VCaP (cell line): ENCODE data around the gene ZNF646.
A peak's percentile ranks its signal among the peaks of the same experiment; 100 is the strongest.

Experiments used
- H3K27ac ChIP-seq: fragments of 450-650 bp; 2 replicates; pipeline ENCODE4 v1.5.1; 2017
- TF ChIP-seq, protein P1 (sequence below): fragments of 450-650 bp; conservative IDR thresholded peaks from 2 replicates; pipeline ENCODE4 v1.5.1; 2017; ENCODE audit warnings: mild to moderate bottlenecking, moderate library complexity

Gene ZNF646

GRCh38 chr16:31127182-31127581 lies 53.0 kb downstream of the ZNF646 start:
- H3K27ac ChIP-seq = no peak overlapping the region
- TF ChIP-seq, protein P1, sequence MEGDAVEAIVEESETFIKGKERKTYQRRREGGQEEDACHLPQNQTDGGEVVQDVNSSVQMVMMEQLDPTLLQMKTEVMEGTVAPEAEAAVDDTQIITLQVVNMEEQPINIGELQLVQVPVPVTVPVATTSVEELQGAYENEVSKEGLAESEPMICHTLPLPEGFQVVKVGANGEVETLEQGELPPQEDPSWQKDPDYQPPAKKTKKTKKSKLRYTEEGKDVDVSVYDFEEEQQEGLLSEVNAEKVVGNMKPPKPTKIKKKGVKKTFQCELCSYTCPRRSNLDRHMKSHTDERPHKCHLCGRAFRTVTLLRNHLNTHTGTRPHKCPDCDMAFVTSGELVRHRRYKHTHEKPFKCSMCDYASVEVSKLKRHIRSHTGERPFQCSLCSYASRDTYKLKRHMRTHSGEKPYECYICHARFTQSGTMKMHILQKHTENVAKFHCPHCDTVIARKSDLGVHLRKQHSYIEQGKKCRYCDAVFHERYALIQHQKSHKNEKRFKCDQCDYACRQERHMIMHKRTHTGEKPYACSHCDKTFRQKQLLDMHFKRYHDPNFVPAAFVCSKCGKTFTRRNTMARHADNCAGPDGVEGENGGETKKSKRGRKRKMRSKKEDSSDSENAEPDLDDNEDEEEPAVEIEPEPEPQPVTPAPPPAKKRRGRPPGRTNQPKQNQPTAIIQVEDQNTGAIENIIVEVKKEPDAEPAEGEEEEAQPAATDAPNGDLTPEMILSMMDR = no peak

GRCh38 chr16:31128711-31129567 lies 54.7 kb downstream of the ZNF646 start:
- H3K27ac ChIP-seq = peak overlapping the region; percentile 16; the same call in 1 of the 2 replicates

GRCh38 chr16:31129568-31130335 lies 55.5 kb downstream of the ZNF646 start:
- TF ChIP-seq, protein P1 = no peak
- H3K27ac ChIP-seq = peak overlapping the region; percentile 73

More at GRCh38 chr16:31128711-31129567, 54.7 kb downstream of the ZNF646 start:
- TF ChIP-seq, protein P1 = no peak

- TF ChIP-seq, protein P1 = no peak
Measured at GRCh38 chr16:31130336-31130891, 56.2 kb downstream of the ZNF646 start.

DNA sequence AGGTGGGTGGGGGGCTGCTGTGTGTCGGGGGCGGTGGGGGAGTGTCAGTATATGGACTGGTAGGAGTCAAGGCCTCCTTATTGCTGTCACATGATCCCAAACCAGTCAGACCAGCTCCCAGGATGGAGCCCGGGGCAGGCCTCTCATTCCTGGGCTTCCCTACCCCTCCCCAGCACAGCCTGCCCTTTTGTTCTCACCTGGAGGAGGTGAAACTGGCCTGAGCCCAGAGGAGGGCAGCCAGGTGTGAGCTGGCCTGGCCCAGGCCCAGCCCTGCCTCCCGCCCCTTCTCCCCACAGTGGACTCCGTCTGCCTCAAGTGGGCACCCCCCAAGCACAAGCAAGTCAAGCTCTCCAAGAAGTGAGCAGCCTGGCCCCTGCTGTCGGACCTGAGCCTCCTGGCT lies 56.7 kb downstream of the ZNF646 start:
- H3K27ac ChIP-seq = peak overlapping the region; percentile 73
- TF ChIP-seq, protein P1 = no peak

More at GRCh38 chr16:31130336-31130891, 56.2 kb downstream of the ZNF646 start:
- H3K27ac ChIP-seq = peak overlapping the region; percentile 73

DNA sequence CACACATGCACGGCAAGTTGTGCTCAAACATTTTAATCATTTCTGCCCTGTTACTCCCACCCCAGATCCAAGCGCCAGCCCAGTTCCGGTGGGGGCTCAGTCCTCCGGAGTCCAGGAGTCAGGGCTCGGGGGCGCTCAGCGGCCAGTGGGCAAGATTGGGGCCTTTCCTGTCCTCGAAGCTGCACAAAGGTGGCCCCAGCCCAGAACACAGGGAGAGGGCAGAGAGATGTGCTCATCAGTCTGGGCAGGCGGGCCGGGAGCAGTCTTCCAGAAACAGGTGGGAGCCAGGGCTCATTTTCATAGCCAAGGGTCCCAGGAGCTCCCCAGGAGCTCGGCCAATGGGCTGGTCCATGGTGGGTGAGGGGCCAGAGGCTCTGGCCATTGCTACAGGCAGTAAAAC lies 57.2 kb downstream of the ZNF646 start:
- H3K27ac ChIP-seq = peak overlapping the region; percentile 73
- TF ChIP-seq, protein P1 = no peak

DNA sequence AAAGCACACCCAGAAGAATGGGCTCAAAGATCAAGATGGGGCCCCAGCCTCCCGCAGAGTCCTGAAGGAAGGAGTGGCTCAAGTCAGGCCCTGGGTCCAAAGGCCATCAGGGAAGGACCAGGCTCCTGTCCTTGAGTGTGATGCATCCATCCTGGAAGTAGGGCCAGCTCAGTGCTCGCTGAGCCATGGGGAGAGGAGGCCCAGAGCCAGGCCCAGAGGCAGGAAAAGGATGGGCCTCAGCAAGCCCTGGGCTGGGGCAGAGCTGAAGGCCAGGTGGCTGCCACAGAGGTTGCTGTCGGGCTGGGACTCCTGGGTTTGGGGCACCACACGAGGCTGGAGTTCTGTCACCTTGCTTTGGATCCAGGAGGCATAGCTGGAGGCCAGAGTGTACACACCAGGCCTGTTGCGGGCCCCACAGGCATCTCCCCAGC lies 57.6 kb downstream of the ZNF646 start:
- TF ChIP-seq, protein P1 = no peak
- peak overlapping the region; percentile 73 for H3K27ac ChIP-seq
